ENCODE data around the gene SNCA.

DNA sequence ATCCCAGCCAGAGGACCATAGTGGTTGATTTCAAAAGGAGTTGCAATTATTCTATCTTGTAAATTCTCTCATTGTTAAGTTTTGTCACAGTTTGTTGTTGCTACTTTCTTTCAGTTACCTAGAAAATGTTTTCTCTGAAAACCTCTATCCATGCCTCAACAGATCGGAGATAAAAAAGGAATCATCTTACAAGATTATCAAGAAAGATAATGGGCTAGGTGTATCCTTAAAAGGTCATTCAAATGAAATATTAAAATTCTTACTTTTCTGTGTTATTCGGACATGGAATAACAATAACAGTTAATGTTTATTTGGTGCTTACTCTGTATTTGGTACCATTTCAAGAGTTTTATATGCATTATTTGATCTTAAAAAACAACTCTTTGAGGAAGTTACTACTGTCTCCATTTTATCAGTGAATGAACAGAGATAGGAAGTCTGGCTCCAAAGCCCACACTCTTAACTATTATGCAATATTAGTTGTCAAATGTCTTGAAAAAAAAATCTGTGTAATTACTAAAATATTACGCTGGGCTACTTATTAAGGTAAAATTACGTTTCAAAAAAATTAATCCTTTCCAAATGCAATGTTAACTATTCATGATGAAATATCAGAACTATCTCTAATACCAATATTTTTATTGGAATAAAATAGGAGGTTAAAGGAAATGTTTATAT is 97.5 kb downstream of the SNCA start:
- TF ChIP-seq, protein P1, sequence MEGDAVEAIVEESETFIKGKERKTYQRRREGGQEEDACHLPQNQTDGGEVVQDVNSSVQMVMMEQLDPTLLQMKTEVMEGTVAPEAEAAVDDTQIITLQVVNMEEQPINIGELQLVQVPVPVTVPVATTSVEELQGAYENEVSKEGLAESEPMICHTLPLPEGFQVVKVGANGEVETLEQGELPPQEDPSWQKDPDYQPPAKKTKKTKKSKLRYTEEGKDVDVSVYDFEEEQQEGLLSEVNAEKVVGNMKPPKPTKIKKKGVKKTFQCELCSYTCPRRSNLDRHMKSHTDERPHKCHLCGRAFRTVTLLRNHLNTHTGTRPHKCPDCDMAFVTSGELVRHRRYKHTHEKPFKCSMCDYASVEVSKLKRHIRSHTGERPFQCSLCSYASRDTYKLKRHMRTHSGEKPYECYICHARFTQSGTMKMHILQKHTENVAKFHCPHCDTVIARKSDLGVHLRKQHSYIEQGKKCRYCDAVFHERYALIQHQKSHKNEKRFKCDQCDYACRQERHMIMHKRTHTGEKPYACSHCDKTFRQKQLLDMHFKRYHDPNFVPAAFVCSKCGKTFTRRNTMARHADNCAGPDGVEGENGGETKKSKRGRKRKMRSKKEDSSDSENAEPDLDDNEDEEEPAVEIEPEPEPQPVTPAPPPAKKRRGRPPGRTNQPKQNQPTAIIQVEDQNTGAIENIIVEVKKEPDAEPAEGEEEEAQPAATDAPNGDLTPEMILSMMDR (IDR thresholded peaks at IDR 0.05), result no peak
- TF ChIP-seq POLR2A (IDR thresholded peaks at IDR 0.05), result no peak
